Calu3 (cell line): ENCODE results near the gene MAPRE3. TPM values are rescaled to one million over a fixed set of nuclear protein-coding genes. Genes with fewer than 3 reads are reported as not detected.

Experiments
- BruUV-seq: library from RNA; stranded (reverse); fragments of 400-500 nt; replicated peaks from 2 replicates; lab custom pipeline; 2021; lab: Mats Ljungman, UMichigan
- CTCF ChIA-PET: fragments of 300-600 bp; sonication (Branson Sonifier 250); formaldehyde crosslinking; loops from one replicate; lab custom pipeline; 2022; ENCODE audit warnings: antibody characterized with exemption; lab: Charles Lee
- DNase-seq: peaks from one replicate; pipeline ENCODE4 v3.0.0; 2022
- H3K27ac Mint-ChIP-seq: one replicate; pipeline ENCODE4 v1.8.0; 2022; ENCODE audit warnings: mixed read lengths; ENCODE audit not compliant: unreplicated experiment
- H3K27me3 Mint-ChIP-seq: one replicate; pipeline ENCODE4 v1.8.0; 2022; ENCODE audit warnings: mixed read lengths; ENCODE audit not compliant: unreplicated experiment
- H3K36me3 Mint-ChIP-seq: one replicate; pipeline ENCODE4 v1.8.0; 2022; ENCODE audit warnings: mild to moderate bottlenecking, moderate library complexity, mixed read lengths; ENCODE audit not compliant: insufficient read depth, unreplicated experiment
- H3K4me1 Mint-ChIP-seq: one replicate; pipeline ENCODE4 v1.8.0; 2022; ENCODE audit warnings: mild to moderate bottlenecking, low read depth, mixed read lengths; ENCODE audit not compliant: unreplicated experiment
- H3K4me3 Mint-ChIP-seq: one replicate; pipeline ENCODE4 v1.8.0; 2022; ENCODE audit warnings: mild to moderate bottlenecking, low read depth, moderate library complexity, mixed read lengths; ENCODE audit not compliant: unreplicated experiment
- H3K9me3 Mint-ChIP-seq: one replicate; pipeline ENCODE4 v1.8.0; 2022; ENCODE audit warnings: low read depth, mixed read lengths; ENCODE audit not compliant: unreplicated experiment
- CTCF ChIP-seq: fragments of 200-600 bp; IDR thresholded peaks from one replicate; pipeline ENCODE4 v1.8.0; 2022; ENCODE audit warnings: antibody characterized with exemption; ENCODE audit not compliant: unreplicated experiment
- intact Hi-C: fragments of 100-400 bp; cut with micrococcal nuclease; formaldehyde crosslinking; loops from one replicate; pipeline ENCODE4 v1.10.0; 2022; ENCODE audit not compliant: unreplicated experiment
- total RNA-seq: library from RNA; stranded (reverse); gene quantifications from 2 replicates; pipeline ENCODE4 v1.2.3, GENCODE V29; 2022

MAPRE3 gene
- total RNA-seq, 1 experiment from 2014 or later: 11.1 TPM

- no peaks in the 10 kb centered on the region for H3K27me3 Mint-ChIP-seq
- TF ChIP-seq CTCF: no peak
- H3K36me3 Mint-ChIP-seq: no peaks in the 10 kb centered on the region
- H3K27ac Mint-ChIP-seq: no peak overlapping the region
- H3K4me1 Mint-ChIP-seq: peaks cover 29% of the 10 kb centered on the region
- CTCF ChIA-PET: interaction anchor here (0.6 kb wide), 1 partner anchor 233 kb away, joined by 4 read pairs; no protein-coding TSS in a partner anchor
- H3K4me3 Mint-ChIP-seq: no peak overlapping the region
- peak; percentile 70 for DNase-seq
- no peaks in the 10 kb centered on the region for H3K9me3 Mint-ChIP-seq
- BruUV-seq: no TSS peak
- intact Hi-C loops: loop anchor here (5.0 kb wide), 1 partner anchor 34 kb away; no protein-coding TSS in a partner anchor
Measured at GRCh38 chr2:26978061-26978596, 7.7 kb downstream of the MAPRE3 start.

- H3K36me3 Mint-ChIP-seq: no peaks in the 10 kb centered on the region
- intact Hi-C loops: loop anchor here (5.0 kb wide), 1 partner anchor 33 kb away; no protein-coding TSS in a partner anchor
- no peaks in the 10 kb centered on the region for H3K27me3 Mint-ChIP-seq
- H3K9me3 Mint-ChIP-seq: no peaks in the 10 kb centered on the region
- H3K27ac Mint-ChIP-seq: no peak overlapping the region
- TF ChIP-seq CTCF: no peak
- H3K4me1 Mint-ChIP-seq: peaks cover 29% of the 10 kb centered on the region
- no peak for DNase-seq
- no peak overlapping the region for H3K4me3 Mint-ChIP-seq
- no TSS peak for BruUV-seq
- CTCF ChIA-PET: no interaction called here
Measured at GRCh38 chr2:26979741-26980140, 9.3 kb downstream of the MAPRE3 start.

GRCh38 chr2:26980971-26981370, 10.5 kb downstream of the MAPRE3 start:
- H3K4me3 Mint-ChIP-seq: no peak overlapping the region
- no peaks in the 10 kb centered on the region for H3K36me3 Mint-ChIP-seq
- CTCF ChIA-PET: no interaction called here
- no TSS peak for BruUV-seq
- DNase-seq: no peak
- H3K9me3 Mint-ChIP-seq: no peaks in the 10 kb centered on the region
- TF ChIP-seq CTCF: no peak
- H3K27ac Mint-ChIP-seq: no peak overlapping the region
- no peaks in the 10 kb centered on the region for H3K27me3 Mint-ChIP-seq
- peaks cover 29% of the 10 kb centered on the region for H3K4me1 Mint-ChIP-seq
- intact Hi-C loops: no loop called here

- H3K36me3 Mint-ChIP-seq: no peaks in the 10 kb centered on the region
- CTCF ChIA-PET: interaction anchor here (0.8 to 1.6 kb wide), 7 partner anchors 11 to 60 kb away, joined by 3 to 8 read pairs (median 4); partner anchors contain the start of gene MAPRE3
- no peak overlapping the region for H3K4me3 Mint-ChIP-seq
- intact Hi-C loops: no loop called here
- peaks cover 29% of the 10 kb centered on the region for H3K4me1 Mint-ChIP-seq
- H3K27ac Mint-ChIP-seq: no peak overlapping the region
- peak; percentile 30 for TF ChIP-seq CTCF
- BruUV-seq: no TSS peak
- H3K27me3 Mint-ChIP-seq: no peaks in the 10 kb centered on the region
- H3K9me3 Mint-ChIP-seq: no peaks in the 10 kb centered on the region
- DNase-seq: peak; percentile 79
Measured at GRCh38 chr2:26982102-26982742, 11.8 kb downstream of the MAPRE3 start.
